HFF-Myc (cell line): ENCODE measurements around the gene CLPTM1L.
"Not testable (repeated sequence)": the region's sequence is repeated elsewhere in the genome, so short reads cannot be mapped to it uniquely, and the experiment has no call there.

Source experiments
- DNase-seq: peaks from one replicate; pipeline ENCODE4 v3.0.0-alpha.2; 2011; ENCODE audit warnings: low read depth; ENCODE audit errors: extremely low read depth
- H3K4me3 ChIP-seq: replicated peaks from 2 replicates; pipeline ENCODE4 v1.5.1; 2011; ENCODE audit warnings: low read depth, mild to moderate bottlenecking, control low read depth, low read length
- CTCF ChIP-seq: IDR thresholded peaks from 2 replicates; pipeline ENCODE4 v1.5.1; 2012; ENCODE audit warnings: mild to moderate bottlenecking, low read depth, low read length, control low read depth; ENCODE audit errors: missing control alignments

Gene CLPTM1L

DNA sequence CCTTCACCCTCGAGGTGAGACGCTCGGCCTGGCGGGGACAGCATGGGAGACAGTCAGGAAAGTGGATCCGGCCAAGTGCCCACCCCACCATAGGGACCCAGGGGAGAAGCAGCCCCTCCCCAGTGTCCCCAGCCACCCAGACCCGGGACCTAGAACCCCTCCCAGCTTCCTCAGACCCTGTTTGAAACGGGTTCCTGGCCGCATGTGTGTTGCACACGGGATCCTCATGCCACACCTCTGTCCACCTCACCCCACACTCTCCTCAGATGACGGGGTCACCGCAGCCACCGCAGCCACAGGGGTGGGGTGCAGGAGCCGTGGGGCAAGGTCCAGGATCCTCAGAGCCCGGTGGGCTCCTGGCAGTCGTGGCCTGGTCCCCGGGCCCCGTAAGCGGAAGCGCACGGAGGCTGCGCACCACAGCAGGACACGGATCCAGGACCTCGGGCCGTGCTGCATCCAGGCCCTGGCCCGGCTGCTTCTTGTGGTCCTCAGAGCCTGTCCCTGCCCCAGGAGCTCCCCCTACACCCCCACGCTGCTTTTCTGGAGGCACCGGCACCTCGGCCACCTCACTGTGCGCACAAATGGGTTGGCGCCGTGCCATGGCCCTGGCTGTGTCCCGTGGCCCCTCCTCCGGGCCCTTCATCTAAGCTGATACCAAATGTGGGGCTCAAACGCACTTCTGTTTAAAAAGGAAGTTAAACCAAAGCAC lies 65.3 kb downstream of the CLPTM1L start:
- no peak for TF ChIP-seq CTCF

GRCh38 chr5:1278656-1279442 lies 66.0 kb downstream of the CLPTM1L start:
- no peak for DNase-seq
- no peak for TF ChIP-seq CTCF
- H3K4me3 ChIP-seq, result no peak overlapping the region

More for the DNA sequence above, 65.3 kb downstream of the CLPTM1L start:
- no peak overlapping the region for H3K4me3 ChIP-seq
- no peak for DNase-seq

- no peak overlapping the region for H3K4me3 ChIP-seq
- no peak for DNase-seq
- no peak for TF ChIP-seq CTCF
Measured at GRCh38 chr5:1278216-1278615, 66.7 kb downstream of the CLPTM1L start.

DNA sequence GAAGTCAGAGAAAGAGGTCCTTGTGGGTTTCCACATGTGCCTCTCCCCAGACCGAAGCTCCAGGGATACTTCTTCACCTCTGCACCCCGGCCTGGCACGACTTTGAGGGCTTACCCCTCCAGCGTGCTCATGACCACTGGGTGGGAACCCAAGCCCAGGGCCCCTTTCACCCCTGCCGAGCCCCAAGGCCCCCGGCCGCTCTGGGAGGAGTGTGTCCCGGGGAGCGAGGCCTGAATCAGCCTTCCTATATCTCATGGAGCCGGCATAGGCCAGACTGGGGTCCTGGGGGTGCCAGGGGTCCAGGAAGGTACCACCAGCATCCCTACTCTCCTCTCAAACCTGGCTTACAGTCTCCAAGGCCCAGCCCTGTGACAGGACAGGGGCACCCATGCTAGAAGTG lies 67.1 kb downstream of the CLPTM1L start:
- DNase-seq, result no peak
- H3K4me3 ChIP-seq, result no peak overlapping the region
- TF ChIP-seq CTCF, result no peak

DNA sequence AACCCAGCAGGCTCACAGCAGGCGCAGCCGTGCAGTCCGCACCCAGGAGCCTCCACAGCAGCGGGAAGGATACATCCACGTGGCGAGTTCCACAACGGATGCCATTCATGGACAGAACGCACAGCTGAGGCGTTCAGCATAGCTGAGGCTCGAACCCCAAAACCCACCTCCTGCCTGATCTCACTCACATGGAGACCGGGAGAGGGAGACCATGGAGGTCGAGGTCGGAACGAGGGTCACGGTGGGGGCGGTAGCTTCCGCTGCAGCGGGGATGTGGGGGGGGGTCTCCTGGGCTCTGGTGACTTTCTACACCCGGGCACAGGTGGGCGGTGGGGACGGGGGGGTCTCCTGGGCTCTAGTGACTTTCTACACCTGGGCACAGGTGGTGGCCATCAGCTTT lies 67.6 kb downstream of the CLPTM1L start:
- TF ChIP-seq CTCF, result no peak
- DNase-seq, result no peak
- no peak overlapping the region for H3K4me3 ChIP-seq

GRCh38 chr5:1276930-1277329 lies 68.0 kb downstream of the CLPTM1L start:
- TF ChIP-seq CTCF, result no peak
- no peak for DNase-seq
- no peak overlapping the region for H3K4me3 ChIP-seq

DNA sequence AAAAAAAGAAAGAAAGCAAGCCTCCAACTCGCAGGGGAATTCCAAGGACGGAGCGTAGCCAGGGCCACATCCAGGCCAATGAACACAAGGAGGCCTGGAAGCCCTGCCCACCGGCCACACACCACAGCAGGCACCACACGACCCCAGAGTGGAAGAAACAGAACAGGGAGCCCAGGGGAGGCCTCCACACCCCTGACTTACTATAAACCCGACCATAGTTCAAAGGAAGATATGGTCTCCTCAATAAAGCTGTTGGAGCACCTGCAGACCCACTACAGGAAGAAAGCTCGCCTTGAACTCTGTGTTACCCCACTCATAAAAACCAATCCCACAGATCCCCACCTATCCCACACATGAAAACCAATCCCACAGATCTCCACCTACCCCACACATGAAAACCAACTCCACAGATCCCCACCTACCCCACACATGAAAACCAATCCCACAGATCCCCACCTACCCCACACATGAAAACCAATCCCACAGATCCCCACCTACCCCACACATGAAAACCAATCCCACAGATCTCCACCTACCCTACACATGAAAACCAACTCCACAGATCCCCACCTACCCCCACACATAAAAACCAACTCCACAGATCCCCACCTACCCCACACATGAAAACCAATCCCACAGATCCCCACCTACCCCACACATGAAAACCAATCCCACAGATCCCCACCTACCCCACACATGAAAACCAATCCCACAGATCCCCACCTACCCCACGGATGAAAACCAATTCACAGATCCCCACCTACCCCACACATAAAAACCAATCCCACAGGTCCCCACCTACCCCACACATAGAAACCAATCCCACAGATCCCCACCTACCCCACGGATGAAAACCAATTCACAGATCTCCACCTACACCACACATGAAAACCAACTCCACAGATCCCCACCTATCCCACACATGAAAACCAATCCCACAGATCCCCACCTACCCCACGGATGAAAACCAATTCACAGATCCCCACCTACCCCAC lies 69.2 kb downstream of the CLPTM1L start:
- H3K4me3 ChIP-seq, DNase-seq: not testable (repeated sequence)
